NOMO-1 (cell line): ENCODE measurements around the gene KIAA0040.

ENCODE experiments used
- DNase-seq, 2 experiments: peaks; one replicate each; lab custom pipeline; 2025; ENCODE audit not compliant: unreplicated experiment in 2 of 2; lab: John Stamatoyannopoulos, UW

Gene KIAA0040

DNA sequence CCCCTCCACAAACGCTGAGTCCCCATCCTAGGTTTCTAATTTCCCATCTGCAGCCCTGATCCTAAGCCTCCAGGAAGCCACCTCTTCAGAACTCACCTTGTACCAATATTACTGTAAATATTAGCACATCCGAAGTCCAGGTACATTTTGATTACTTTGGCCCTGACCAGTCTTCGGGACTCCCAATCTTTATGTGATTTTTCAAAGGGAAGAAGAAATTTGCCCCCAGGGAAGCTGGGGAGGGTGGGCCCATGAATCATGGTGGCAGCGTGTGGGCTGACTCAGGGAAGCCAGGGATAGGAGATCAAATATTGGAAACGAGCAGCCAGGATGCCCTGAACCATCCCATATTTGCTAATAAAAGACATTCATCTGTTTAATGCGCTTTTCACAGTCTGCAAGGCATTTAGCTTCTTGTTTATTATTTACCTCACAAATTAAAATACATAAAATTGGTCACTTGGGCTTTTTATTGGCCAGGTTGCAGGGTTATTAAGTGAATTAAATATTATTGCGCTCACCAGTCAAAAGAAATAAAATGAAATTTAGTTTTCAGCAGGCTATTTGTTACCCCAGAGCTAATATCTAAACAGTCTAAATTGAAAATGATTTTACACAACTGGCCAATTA is 46.6 kb downstream of the KIAA0040 start:
- DNase-seq, result no peak

DNA sequence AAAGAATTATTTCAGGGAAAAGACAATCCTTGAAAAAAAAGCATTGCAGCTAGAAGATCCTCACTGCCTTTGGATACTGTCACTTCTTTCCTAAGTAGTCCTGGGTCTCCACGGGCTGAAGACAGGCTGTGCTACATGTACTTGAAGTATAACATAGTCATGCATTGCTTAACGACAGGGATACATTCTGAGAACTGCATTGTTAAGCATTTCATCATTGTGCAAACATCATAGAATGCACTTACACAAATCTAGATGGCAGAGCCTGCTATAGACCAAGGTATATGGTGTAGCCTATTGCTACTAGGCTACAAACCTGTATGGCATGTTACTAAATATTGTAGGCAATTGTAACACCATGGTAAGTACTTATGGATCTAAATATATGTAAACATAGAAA is 54.0 kb downstream of the KIAA0040 start:
- no peak for DNase-seq

DNA sequence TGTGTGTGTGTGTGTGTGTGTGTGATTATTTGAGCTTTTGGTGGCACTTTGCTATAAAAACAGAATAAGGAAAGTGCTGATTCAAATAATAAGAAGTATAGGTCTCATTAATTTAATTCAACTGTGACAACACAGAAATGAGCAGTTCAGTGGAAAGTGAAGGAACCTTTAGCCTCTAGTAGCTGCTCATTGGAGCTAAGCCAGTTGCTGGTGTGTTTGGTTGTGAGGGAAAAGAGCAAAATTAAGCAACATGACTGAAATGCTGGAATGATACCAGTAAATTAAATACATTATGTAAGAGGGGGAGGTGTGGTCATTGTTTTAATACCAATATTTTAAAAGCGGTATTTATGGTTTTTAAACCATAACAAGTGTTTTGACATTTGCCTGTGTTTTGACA is 55.2 kb downstream of the KIAA0040 start:
- DNase-seq, result no peak

DNA sequence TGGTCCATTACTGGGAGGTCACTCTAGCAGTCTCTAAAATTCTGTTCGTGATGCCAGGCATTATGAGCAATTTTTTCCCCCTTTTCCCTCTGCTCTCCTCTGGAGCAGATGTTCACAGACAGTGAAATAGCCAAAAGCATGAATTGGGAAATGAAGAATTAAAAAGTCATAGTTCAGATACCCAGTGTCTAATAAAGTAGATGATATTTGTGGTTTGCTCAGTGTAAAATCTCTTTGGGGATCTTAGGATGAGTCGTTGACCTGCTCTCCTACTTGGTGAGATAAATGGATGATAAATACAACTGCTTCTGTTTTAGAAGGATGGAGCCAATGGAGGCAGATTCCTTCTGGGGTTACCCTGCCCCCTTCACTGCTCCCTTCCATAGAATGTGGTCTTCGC is 56.3 kb downstream of the KIAA0040 start:
- DNase-seq, result no peak

DNA sequence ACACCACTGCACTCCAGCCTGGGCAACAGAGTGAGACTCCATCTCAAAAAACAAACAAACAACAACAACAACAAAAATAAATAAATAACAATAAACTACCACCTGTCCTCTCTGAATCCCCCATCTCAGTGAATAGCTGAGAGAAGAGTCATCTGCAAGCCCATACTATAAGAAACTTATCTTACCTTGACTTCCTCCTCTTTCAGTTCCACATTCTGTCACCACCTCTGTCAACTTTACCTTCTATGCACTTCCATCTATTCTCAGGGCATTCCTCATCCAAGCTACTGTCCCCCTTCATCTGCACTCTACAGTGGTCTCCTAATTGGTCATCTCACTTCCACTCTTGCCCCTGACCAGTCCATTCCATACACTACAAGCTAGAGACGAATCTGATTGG is 58.1 kb downstream of the KIAA0040 start:
- DNase-seq, result no peak

DNA sequence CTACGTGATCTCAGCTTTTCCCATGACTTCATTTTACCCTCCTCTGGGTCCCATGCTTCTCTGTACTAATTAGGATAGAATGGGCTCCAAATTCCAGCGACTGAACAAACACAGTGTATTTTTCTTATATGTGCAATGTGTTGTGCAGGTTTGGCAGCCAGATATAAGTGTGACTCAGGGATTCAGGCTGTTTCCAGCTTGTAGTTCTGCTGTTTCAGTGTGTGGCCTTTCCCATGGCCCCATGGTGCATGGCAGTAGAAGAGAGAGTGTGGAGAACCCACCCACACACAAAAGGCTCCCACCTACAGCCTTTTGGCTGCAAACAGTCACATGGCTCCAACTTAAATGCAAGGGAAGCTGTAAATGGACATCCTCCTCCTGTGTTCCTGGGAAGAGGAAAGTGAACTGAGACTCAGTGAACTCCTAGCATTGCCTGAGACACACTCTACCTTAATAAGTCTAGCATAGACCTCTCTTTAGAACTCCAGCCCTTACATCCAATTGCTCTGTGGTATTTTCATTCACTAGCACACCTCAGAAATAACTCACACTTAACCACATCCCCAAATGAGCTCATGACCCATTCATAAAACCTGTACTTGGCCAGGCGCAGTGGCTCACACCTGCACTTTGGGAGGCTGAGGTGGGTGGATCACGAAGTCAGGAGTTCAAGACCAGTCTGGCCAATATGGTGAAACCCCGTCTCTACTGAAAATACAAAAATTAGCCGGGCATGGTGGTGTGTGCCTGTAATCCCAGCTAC is 58.7 kb downstream of the KIAA0040 start:
- DNase-seq, result no peak

DNA sequence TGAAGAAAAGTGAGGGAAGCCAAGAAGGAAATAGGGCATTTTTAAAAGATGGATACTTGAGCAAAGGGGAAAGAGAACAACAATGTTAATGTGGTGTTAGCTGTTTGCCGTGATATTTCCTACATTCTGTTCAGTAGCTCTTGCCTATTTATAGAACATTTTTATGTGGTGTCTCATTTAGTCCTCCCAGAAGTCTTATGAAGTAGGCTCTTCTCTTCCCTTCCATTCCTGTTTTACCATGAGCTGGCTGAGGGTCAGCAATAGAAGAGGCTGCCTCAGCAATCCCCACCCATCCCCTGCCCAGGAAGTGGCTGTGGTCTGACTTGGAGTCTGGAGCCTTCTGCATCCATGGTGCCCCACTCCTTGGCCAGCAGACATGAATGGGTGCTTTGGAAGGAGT is 60.1 kb downstream of the KIAA0040 start:
- DNase-seq, result no peak

DNA sequence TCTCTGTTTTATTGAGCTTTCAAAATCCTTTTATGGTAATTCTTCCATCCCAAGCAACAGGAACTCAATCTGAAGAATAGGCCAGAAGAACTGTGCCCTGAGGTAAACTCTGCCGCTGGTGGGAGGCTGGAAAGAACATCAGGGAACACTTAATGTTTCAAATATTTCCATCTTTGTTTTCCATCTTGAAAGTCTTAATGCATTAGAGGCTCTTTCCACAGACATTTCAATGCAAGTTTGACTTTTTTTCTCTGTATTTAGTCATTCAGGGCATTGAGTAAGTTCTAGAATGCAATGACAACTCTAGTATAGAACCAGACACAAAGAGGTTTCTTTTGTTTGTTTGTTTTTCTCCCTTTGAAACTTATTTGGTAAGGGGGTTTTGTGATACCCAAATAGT is 61.5 kb downstream of the KIAA0040 start:
- no peak for DNase-seq

DNA sequence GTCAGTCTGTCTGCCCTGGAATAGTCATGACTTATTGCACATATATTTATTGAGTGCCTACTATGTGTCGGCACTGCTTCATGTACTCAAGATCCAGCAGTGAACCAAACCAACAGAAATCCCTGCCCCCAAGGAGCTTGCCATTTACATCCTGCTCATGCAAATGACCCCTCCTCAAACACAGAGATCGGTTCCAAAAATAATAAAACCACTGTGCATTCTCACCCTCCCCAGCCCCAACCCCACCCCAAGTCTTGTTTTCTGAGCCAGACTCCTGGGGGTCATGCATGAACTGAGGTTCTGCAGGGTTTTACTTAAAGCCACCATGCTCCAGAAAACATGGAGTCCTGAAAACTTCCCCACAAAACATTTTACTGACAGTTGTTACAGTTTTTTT is 61.9 kb downstream of the KIAA0040 start:
- no peak for DNase-seq

DNA sequence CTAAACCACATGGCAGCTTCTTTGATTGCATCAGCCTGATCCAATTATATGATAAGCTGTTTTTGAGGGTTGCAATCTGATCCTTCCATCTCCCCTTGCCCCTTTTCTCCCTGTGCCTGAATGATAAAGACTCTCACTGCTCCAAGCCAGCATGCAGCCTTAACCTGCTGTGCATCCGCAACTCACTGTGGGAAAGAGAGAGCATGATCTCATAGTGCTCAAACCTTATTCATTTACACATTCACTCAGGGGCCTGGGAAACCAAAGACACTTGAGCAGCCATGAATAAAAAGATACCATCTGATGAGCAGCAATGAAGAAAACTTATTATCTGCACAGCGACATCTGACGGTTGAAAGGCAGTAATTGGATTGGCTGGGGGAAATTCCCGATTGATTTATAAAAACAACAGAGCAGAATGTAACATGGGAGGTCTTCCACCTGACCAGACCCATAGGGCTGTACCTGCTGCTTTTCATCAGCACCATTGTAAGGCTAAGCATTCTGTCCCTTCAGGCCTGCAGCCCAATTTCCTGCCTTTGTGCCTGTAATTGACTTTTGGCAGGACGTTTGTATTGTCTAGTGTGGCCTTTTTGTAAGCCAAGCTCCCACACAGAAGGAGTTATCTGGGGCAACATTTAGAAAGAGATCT is 62.5 kb downstream of the KIAA0040 start:
- no peak for DNase-seq

DNA sequence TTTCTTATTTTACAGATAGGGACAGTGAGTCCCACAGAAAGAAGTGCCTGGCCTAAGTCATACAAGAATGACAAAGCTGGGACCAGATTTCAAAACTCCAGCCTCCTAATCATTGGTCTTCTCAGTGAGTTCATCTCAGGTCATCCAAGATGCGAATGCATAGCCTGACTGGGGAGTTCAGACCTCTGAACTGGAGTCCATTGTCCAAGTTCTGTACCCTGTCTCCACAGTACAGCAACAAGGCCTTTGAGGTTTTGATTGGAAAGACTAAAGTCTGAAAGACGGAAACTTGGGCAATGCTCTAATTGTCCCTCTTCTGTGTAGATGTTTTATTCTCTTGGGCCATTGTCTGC is 63.0 kb downstream of the KIAA0040 start:
- DNase-seq, result peak; percentile 6 to 55

DNA sequence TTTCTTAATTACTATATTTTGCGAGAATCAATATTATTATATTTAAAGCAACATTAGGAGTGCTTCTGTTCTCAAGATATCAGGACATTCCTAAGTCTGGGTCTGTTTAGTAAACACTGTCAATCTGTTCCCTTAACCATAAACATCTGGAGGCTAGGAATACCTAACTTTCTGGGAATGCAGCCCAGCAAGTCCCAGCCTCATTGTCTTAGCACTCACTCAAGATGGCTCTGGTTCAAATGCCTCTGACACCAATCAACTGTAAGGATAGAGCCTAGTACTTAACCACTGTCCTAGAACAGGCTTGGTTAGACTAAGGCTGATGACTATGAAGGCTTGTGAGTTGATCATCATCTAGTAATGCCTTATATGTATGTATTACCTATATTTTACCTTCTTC is 63.4 kb downstream of the KIAA0040 start:
- DNase-seq, result no peak

DNA sequence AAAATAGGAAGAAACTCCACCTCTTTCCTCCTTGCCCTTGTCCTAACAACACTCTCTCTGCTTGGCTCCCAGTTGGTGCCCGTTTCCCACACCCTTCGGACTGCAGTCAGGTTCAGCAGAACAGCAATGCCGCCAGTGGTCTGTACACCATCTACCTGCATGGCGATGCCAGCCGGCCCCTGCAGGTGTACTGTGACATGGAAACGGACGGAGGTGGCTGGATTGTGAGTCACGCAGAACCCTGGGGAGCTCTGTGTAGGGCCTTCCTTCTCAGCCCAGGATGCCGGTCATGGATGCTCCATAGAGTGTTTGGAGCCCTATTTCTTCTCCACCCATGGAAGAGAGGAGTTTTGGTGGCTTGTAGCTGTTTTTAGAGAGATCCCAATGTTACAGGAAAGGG is 64.1 kb downstream of the KIAA0040 start:
- no peak for DNase-seq

DNA sequence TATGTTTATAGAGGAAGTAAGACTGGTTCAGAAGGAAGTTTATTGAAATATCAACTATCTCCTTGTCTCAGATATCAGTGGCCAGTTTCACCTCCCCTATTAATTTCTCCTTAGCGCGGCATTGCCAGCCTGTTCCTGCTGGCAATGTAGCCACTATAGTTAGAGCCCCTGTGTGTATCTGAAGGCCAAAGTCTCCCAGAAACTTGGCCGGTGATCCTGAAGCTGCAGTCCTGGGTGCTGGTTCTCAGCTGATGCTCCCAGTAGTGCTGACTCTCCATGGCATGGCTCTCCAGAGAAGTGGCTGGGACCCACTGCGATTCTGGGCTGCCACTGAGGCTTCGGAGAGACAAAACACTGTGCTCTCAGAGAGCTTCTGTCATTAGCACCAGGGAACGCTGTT is 65.0 kb downstream of the KIAA0040 start:
- DNase-seq, result peak; percentile 5 to 71

DNA sequence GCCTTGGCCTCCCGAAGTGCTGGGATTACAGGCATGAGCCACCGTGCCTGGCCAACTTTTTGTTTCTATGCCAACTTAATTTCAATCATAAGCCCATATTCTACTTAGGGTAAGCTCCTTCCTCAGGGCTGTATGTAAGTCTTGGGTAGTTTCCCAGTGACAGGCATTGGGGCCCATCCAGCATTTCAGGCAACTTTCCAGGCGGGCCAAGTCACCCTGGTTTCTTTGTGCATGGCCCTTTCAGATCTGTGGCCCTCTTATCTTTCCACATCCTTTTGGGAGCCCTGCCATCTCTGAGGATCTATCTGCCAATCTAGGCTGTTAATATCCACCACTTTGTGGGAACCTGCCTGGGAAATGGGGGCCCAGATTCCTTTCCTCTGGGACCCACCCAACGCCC is 66.2 kb downstream of the KIAA0040 start:
- DNase-seq, result no peak

DNA sequence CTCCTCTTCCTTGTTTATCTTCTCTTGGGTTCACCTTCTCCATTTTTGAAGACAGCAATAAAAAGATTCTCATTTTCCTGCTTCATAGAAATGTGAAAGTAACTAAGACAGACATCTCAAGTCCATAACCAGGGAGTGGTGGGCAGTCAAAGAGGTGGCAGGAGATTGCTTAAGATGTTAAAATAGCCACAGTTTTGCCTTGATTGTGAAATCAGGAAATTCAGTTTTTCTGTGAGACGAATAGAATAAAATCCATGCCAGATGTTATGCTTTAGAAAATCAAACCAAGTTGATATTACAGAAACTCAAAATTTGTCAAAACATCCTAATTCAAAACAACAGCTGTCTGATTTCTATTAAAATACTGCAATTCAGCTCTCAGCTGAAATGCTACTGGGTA is 67.7 kb downstream of the KIAA0040 start:
- peak; percentile 75 to 79 for DNase-seq

DNA sequence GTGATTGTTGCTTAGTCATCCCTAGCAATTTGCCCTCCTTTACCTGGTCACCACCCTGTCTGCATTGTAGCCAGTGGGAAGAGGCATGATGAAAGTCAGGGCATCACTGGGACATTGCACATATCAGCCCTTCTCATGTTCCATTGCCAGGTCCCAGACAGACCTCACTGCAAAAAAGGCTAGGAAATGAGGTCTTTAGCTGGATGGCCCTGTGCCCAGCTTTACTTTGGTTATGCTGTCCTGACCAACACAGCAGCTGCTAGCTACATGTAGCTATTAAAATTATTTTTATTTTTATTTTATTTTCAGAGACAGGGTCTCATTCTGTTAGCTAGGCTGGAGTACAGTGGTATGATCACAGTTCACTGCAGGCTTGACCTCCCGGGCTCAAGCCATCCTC is 72.1 kb downstream of the KIAA0040 start:
- no peak for DNase-seq

DNA sequence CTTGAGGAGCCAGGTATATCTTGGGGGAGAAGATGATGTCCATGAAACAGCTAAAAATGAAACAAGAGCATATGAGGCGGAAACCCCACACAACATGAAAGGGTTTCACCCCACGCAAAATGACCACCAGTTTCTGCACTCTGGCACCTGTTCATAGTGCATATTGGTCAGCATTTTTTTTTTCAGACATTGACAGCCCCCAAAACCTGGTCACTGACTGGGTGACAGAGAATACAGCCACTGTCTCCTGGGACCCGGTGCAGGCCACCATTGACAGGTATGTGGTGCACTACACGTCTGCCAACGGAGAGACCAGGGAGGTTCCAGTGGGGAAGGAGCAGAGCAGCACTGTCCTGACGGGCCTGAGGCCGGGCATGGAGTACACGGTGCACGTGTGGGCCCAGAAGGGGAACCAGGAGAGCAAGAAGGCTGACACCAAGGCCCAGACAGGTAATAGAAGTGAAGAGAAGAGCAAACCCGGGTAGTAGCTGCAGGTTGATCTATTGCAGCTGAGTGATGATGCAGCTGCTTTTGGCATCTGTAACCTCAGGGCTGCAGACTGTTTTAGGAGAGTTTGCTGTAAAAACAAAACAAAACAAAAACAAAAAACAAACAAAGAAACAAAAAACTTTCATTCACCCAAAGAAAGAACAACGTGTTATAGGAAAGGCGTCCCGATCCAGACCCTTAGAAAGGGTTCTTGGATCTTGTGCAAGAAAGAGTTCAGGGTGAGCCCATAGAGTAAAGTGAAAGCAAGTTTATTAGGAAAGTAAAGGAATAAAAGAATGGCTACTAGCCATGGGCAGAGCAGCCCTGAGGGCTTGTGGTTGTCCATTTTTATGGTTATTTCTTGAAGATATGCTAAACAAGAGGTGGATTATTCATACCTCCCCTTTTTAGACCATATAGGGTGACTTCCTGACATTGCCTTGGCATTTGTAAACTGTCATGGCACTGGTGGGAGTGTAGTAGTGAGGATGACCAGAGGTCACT is 73.9 kb downstream of the KIAA0040 start:
- DNase-seq, result no peak

DNA sequence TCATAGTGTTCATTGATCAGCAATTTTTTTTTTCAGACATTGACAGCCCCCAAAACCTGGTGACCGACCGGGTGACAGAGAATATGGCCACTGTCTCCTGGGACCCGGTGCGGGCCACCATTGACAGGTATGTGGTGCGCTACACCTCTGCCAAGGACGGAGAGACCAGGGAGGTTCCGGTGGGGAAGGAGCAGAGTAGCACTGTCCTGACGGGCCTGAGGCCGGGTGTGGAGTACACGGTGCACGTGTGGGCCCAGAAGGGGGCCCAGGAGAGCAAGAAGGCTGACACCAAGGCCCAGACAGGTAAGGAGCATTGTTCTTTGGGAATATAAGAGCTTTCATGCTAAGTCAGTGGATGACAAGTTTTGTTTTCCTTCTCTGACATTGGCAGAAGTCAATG is 75.7 kb downstream of the KIAA0040 start:
- DNase-seq, result no peak

DNA sequence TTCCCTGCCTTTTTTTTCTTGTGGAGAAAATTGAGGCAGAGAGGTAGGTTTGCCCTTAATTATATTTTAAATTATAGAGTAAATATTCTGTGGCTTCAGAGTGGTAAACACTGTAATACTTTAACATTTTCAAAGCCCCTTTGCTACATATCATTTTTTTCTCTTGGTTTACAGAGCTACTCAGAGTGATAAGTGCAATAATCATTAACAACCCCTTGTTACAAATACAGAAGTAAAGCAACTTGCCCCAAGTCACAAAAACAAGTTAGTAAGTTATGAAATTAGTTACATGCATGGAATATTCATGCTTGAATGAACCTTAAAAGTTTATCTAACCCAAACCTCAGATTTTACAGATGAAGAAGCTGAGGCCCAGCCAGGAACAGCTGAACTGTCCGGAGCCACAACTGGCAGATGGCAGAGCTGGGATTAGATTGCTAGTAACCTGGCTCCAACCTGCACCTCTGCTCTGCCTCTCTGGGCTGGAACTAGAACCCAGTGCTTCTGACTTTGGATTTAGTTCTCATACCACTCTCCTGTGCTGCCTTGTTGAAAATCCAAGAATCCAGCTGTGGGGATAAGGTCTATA is 76.3 kb downstream of the KIAA0040 start:
- DNase-seq, result no peak

DNA sequence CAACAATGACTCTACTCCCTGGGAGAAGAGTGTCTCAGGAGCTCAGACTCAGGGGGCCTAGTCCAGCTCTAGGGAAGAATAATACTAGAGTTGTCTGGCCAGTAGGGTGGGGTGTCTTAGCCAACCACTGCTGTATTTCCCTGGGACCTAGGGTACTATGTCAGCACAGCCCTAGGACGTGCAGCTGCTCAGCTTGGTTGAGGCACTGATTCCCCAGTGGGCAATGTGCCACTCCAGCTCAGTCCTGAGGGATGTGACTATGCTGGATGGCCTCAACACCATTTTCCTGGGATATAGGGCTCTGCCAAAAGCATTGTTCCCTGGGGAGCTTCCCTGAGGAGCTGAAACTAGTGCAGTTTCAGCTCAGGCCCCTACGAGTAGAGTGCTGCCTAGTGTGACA is 77.6 kb downstream of the KIAA0040 start:
- no peak for DNase-seq
